Effector CD4-positive, alpha-beta T cell (primary cell): Measurements from ENCODE around the gene MYH7.
"Not testable (repeated sequence)": the region's sequence is repeated elsewhere in the genome, so short reads cannot be mapped to it uniquely, and the experiment has no call there.

Source experiments
- DNase-seq: peaks from one replicate; pipeline ENCODE4 v3.0.0-alpha.2; 2020

MYH7 gene

GRCh38 chr14:23430016-23430722, 5.3 kb downstream of the MYH7 start:
- DNase-seq = no peak

DNA sequence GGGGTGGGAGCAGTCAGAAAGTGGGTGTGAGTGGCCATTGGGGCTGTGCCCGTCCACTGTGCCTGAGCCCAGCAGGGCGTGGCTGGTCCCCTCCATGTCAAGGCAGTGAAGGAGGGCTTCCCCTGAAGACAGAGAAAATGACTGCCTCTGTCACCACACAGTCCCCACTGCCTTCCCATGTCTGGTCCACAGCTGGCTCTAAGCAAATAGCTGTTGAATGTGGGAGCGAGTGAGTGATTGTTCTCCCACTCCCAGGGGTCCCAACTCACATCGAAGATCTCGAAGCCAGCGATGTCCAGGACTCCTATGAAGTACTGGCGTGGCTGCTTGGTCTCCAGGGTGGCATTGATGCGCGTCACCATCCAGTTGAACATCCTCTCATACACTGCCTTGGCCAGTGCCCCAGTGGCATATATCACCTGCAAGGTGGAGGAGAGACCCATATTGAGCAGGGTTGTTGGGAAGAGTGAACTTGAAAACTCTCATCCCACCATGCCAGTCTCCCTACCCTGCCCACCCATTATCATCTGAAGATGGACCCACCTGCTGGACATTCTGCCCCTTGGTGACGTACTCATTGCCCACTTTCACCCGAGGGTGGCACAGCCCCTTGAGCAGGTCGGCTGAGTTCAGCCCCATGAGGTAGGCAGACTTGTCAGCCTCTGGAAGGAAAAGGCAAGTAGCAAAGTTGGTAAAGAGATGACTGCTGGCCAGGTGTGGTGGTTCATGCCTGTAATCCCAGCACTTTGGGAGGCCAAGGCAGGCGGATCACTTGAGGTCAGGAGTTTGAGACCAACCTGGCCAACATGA, 6.6 kb downstream of the MYH7 start:
- DNase-seq = no peak

DNA sequence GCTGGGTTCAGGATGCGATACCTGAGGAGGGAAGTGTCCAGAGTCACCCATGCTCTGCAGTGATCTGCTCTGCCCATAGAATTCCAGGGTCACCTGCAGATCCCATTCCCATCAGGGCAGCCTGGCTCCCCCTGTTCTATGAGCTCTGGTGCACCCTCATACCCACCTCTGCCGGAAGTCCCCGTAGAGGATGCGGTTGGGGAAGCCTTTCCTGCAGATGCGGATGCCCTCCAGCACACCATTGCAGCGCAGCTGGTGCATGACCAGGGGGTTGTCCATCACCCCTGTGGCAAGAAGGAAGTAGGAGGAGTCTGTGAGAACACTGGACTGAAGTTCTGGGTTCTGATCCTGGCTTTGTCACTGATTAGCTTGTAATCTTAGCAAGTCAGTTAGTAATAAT, 9.7 kb downstream of the MYH7 start:
- DNase-seq = not testable (repeated sequence)

- DNase-seq = no peak
Observed at GRCh38 chr14:23425169-23425568, 10.3 kb downstream of the MYH7 start.

DNA sequence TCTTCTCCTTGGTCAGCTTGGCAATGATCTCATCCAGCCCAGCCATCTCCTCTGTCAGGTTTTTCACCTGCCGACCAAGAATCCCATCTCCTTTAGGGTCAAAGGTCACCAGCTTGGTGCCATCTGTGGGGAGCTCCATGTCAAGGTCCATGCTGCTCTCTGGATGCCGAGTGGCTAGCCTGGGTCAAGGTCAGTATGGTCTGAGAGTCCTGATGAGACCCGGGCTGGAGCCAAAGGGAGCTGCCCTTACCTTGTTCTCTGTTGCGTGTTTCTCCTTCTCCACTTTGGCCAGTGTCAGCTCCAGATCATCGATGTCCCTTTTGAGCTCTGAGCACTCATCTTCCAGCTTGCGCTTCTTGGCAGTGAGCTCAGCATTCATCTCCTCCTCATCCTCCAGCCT, 11.8 kb downstream of the MYH7 start:
- no peak for DNase-seq

DNA sequence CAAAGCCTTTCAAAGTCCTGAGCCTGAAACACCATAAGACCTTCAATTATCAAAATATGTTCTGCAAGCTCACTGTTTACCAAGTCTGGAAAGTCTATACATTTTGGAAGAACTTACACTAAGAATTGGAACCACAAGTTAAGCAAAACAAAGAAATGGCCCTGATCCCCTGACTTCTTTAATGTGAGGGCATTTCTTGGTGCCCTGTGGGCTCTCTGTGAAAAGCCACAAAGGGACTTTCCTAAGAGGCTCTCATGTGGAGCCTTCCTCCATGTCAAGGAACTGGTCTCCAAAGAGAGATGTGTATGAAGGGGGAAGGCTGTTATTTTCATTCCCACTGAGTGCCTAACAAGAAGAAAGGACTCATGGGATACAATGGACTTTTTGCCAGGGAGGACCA, 13.9 kb downstream of the MYH7 start:
- DNase-seq = no peak

DNA sequence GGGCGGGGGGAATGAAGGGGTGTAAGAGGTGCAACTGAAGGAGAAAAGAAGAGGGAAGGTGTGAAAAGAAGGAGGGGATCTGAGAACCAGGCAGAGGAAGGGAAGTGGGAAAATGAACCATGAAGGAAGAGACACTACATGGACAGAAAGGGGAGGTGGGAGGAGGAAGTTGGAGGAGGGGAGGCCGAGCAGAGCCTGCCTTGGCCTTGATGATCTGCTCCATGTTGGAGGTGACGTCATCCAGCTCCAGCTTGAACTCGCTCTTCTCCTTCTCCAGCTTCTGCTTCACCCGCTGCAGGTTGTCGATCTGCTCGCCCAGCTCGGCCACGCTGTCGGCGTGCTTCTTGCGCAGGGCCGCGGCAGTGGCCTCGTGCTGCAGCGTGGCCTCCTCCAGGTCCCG, 15.8 kb downstream of the MYH7 start:
- DNase-seq = not testable (repeated sequence)

DNA sequence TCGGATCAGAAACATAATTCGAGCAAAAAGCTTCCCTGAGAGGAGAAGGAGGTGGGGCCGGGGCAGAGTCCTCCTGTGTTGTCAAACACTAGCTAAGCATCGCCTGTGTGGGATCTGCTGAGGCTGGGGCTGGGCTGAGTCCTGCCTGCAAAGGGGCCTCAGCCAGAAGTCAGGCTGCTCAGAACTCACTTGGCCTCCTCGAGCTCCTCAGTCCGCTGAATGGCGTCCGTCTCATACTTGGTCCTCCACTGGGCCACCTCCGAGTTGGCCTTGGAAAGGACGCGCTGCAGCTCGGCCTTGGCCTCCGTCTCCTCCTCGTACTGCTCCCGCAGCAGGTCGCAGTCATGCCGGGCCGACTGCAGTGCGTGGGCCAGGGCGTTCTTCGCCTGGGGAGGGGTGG, 17.4 kb downstream of the MYH7 start:
- DNase-seq = no peak

DNA sequence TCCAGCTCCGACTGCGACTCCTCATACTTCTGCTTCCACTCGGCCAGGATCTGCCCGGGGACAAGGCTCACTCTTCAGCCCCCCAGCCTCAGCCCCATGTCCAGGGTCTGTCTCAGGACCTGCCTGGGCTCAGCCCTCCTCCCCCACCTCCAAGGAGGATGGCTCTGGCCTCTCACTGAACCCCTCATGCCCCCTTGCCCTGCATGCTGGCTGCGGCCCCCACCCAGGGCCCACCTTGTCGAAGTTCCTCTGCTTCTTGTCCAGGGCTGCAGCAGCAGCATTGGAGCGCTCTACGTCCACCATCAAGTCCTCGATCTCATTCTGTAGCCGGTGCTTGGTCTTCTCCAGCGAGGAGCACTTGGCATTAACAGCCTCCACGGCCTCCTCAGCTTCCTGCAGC, 18.2 kb downstream of the MYH7 start:
- DNase-seq = not testable (repeated sequence)

- DNase-seq = no peak
Observed at GRCh38 chr14:23416801-23417200, 18.7 kb downstream of the MYH7 start.

- DNase-seq = no peak
Observed at GRCh38 chr14:23415821-23416778, 19.4 kb downstream of the MYH7 start.

DNA sequence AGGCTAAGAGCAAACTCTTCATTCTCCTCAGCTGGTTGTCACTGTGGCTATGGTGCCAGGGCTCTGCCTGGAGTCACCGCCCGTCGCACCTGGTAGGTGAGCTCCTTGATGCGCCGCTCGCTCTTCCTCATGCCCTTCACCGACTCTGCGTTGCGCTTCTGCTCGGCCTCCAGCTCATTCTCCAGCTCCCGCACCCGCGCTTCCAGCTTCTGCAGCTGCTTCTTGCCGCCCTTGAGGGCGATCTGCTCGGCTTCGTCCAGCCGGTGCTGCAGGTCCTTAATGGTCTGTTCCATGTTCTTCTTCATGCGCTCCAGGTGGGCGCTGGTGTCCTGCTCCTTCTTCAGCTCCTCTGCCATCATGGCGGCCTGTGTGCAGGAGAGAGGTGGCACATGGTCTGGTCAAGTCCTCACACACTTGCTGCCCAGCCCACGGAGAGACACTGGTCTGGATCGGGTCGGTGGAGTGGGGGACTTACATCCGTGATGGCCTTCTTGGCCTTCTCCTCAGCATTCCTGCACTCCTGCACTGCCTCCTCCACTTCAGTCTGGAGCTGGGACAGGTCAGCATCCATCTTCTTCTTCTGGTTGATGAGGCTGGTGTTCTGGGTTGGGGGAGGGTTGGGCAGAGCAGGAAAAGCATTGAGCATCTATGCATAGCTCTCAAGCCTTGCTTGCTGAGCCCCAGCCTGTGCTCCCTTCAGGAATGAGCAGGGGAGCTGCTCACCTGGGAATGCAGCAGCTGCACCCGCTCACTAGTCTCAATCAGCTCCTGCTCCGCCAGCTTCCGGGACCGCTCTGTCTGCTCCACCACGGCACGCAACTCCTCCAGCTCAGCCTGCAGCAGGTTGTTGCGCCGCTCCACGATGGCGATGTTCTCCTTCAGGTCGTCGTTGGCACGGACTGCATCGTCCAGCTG, 20.3 kb downstream of the MYH7 start:
- DNase-seq = no peak

DNA sequence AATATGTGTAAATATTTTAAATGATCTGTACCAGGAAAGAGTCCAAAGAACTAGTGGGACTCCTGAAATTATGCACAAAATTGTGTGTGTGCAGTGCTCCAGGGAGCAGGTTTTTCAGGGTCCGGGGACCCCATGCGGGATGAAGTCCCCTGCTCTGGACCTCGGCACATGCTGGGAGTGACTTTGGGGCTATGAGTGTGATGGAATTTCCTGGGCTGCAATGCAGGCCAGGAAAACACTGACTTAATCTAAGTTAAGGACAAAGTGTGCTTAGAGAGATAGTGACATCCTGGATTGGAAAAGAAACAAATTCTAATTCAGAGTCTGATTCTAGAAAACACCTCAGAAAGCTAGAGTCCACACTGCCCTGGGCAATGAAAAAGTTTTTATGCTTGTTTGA, 21.2 kb downstream of the MYH7 start:
- no peak for DNase-seq

DNA sequence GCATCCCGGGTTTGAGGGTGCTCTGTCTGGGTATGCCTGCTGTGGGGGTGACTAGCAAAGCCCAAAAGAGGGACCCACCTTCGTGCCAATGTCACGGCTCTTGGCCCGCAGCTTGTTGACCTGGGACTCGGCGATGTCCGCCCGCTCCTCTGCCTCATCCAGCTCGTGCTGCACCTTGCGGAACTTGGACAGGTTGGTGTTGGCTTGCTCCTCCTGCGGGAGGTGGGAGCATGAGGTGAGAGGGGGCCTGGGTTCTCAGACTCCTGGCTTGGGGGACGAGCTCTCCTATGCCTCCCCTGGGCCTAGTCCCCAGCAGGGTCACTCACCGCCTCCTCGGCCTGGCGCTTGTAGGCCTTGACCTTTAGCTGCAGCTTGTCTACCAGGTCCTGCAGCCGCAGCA, 21.8 kb downstream of the MYH7 start:
- no peak for DNase-seq

- DNase-seq = no peak
Observed at GRCh38 chr14:23411563-23412525, 23.6 kb downstream of the MYH7 start.

- DNase-seq = no peak
Observed at GRCh38 chr14:23409966-23410635, 25.4 kb downstream of the MYH7 start.

DNA sequence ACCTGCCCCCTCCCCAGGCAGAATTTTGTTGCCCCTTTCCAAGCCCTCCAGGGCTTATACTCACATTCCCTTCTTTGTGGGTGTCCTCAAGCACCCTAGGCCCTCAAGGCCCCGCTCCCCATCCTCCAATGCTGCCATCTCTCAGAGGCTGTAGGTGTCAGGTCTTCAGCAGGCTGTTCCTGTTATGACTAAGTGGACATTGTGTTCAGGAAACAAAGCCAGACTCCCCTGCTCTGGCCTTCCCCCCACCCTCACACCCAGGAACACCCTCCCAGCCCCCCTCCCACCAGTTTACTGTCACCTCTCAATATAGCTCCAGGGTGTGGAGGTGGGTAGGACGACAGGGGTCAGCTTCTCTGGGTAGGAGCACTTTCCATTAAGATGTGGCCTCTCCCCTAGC, 26.0 kb downstream of the MYH7 start:
- DNase-seq = no peak

DNA sequence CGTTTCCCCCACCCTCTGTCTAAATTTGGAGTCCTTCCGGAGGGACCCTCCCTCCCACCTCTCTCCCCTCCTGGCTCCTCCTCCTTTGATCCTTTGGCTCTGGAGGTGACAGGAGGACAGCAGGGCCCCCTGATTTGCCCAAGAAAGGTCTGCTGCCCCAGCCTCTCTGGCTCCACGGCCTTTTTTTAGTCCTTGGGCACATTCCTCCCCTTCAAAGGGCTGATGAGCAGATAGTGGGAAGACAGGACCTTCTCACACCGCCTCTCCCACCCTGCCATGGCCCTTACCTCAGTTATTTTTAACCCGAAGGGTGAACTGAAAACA, 27.2 kb downstream of the MYH7 start:
- DNase-seq = no peak

- no peak for DNase-seq
Observed at GRCh38 chr14:23407516-23408306, 27.7 kb downstream of the MYH7 start, which contains the start of gene MYH6. MYH6 (minus strand) TSS chr14:23408273; CDS start chr14:23407223, 1,050 bp downstream.
